OCI-LY7 (cell line): ENCODE data around the gene LRRC31. TPM values are rescaled to one million over a fixed set of nuclear protein-coding genes. Genes with fewer than 3 reads are reported as not detected.

Experiments
- BruUV-seq: library from RNA; stranded (reverse); fragments of 400-500 nt; replicated peaks from 2 replicates; lab custom pipeline; 2021; lab: Mats Ljungman, UMichigan
- CTCF ChIA-PET: fragments of 300-600 bp; sonication (Branson Sonifier 250); formaldehyde crosslinking; loops from one replicate; lab custom pipeline; 2022; ENCODE audit warnings: antibody characterized with exemption; ENCODE audit not compliant: unreplicated experiment; lab: Charles Lee
- POLR2A ChIA-PET: fragments of 300-600 bp; sonication (Branson Sonifier 250); formaldehyde crosslinking; loops from one replicate; lab custom pipeline; 2022; ENCODE audit warnings: antibody characterized with exemption; lab: Charles Lee
- DNase-seq: peaks from one replicate; pipeline ENCODE4 v3.0.0-alpha.2; 2015; ENCODE audit warnings: low spot score
- H2AFZ ChIP-seq: fragments of 200-600 bp; sonication (generic), shearing (Covaris generic); 2 replicates; pipeline ENCODE4 v1.6.1; 2014; ENCODE audit warnings: mild to moderate bottlenecking, antibody characterized with exemption, low read length, moderate library complexity
- H3K27ac ChIP-seq: fragments of 200-600 bp; sonication (generic); 2 replicates; pipeline ENCODE4 v1.5.1; 2014; ENCODE audit warnings: mixed run types, low read depth, mild to moderate bottlenecking, moderate library complexity, low read length, inconsistent platforms; ENCODE audit not compliant: poor library complexity, severe bottlenecking
- H3K36me3 ChIP-seq: fragments of 200-600 bp; sonication (generic); 2 replicates; pipeline ENCODE4 v1.6.1; 2014; ENCODE audit warnings: mild to moderate bottlenecking, antibody characterized with exemption, low read length, moderate library complexity, mixed read lengths; ENCODE audit not compliant: insufficient read depth
- H3K4me1 ChIP-seq: fragments of 200-600 bp; sonication (generic); 2 replicates; pipeline ENCODE4 v1.5.1; 2014; ENCODE audit warnings: mild to moderate bottlenecking, low read length; ENCODE audit not compliant: insufficient read depth, poor library complexity, severe bottlenecking
- H3K4me2 ChIP-seq: fragments of 200-600 bp; sonication (generic); 2 replicates; pipeline ENCODE4 v1.6.1; 2014; ENCODE audit warnings: mild to moderate bottlenecking, low read length
- H3K4me3 ChIP-seq: fragments of 200-600 bp; sonication (generic); 2 replicates; pipeline ENCODE4 v1.5.1; 2014; ENCODE audit warnings: mild to moderate bottlenecking, low read depth, low read length; ENCODE audit not compliant: poor library complexity, severe bottlenecking
- H3K79me2 ChIP-seq: fragments of 200-600 bp; sonication (generic); 2 replicates; pipeline ENCODE4 v1.6.1; 2016; ENCODE audit warnings: low read depth, mild to moderate bottlenecking, low read length, moderate library complexity, mixed read lengths; ENCODE audit not compliant: insufficient read depth
- H3K9me2 ChIP-seq: fragments of 200-600 bp; sonication (generic); 2 replicates; pipeline ENCODE4 v1.6.1; 2016; ENCODE audit warnings: mild to moderate bottlenecking, low read length, mixed read lengths; ENCODE audit not compliant: insufficient read depth
- H3K9me3 ChIP-seq: fragments of 200-600 bp; sonication (generic); 2 replicates; pipeline ENCODE4 v1.6.1; 2014; ENCODE audit warnings: mild to moderate bottlenecking, mixed run types, low read length, mixed read lengths
- H4K20me1 ChIP-seq: fragments of 200-600 bp; sonication (generic); 2 replicates; pipeline ENCODE4 v1.6.1; 2014; ENCODE audit warnings: mild to moderate bottlenecking, antibody characterized with exemption, low read length, moderate library complexity, mixed read lengths; ENCODE audit not compliant: insufficient read depth
- CTCF ChIP-seq: fragments of 200-600 bp; sonication (generic); conservative IDR thresholded peaks from 2 replicates; pipeline ENCODE4 v1.5.1; 2014; ENCODE audit warnings: mild to moderate bottlenecking, antibody characterized with exemption, low read length, moderate library complexity, mixed read lengths
- EZH2phosphoT487 ChIP-seq: fragments of 200-600 bp; sonication (generic); IDR thresholded peaks from 2 replicates; pipeline ENCODE4 v1.6.1; 2018; ENCODE audit warnings: low read depth, borderline replicate concordance, mild to moderate bottlenecking, mixed run types, antibody characterized with exemption, low read length, moderate library complexity, mixed read lengths
- intact Hi-C: fragments of 100-400 bp; cut with micrococcal nuclease; formaldehyde crosslinking; loops from one replicate; pipeline ENCODE4 v1.10.0; 2022; ENCODE audit not compliant: unreplicated experiment
- total RNA-seq, 2 experiments: library from RNA; depleted of rRNA in 1 of 2; stranded (reverse); fragments of >200 nt in 1 of 2; shearing (Covaris generic) in 1 of 2; gene quantifications; 2 replicates each; pipeline ENCODE4 v1.2.3, GENCODE V29; 2014 to 2022

LRRC31 gene
- total RNA-seq, 2 experiments from 2014 or later: not detected

DNA sequence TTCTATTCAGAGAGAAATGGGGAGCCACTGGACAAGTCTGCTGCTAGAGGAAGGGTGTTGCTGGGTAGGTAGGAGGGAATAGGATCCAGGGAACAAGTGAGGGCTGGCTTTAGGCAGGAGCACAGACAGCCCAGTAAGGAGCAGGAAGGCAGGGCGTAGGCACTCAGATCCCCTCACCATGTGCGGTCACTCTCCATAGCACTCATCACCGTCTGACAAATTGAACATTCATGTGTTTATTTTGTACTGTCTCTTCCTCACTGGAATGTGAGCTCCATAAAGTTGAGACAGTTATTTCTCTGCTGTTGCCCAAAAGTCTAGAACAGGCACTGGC lies 32.8 kb downstream of the LRRC31 start:
- ChIA-PET CTCF (no interaction called here), POLR2A (interaction anchor here (0.5 to 2.5 kb wide), 5 partner anchors 7 to 28 kb away, joined by 3 to 17 read pairs (median 5); no protein-coding TSS in a partner anchor)
- Histone ChIP-seq H3K4me2 (no peak overlapping the region), H3K9me2 (no peaks in the 10 kb centered on the region), H4K20me1 (no peaks in the 10 kb centered on the region), H3K79me2 (no peaks in the 10 kb centered on the region), H3K27ac (no peak overlapping the region), H3K4me3 (no peak overlapping the region), H2AFZ (peak overlapping the region; percentile 96), H3K9me3 (no peaks in the 10 kb centered on the region), H3K4me1 (peaks cover 41% of the 10 kb centered on the region), H3K36me3 (no peaks in the 10 kb centered on the region)
- BruUV-seq: no TSS peak
- intact Hi-C loops: loop anchor here (2.0 kb wide), 1 partner anchor 24 kb away; the partner anchor contains the start of genes LRRC34 and LRRIQ4
- no peak for DNase-seq
- TF ChIP-seq CTCF (no peak), EZH2phosphoT487 (no peak)

GRCh38 chr3:169836078-169836941 lies 33.4 kb downstream of the LRRC31 start:
- ChIA-PET POLR2A (interaction anchor here (0.5 to 2.5 kb wide), 11 partner anchors 8 to 531 kb away, joined by 3 to 17 read pairs (median 4); no protein-coding TSS in a partner anchor), CTCF (interaction anchor here (1.3 kb wide), 1 partner anchor 22 kb away, joined by 3 read pairs; no protein-coding TSS in a partner anchor)
- DNase-seq: peak; percentile 70
- no peak overlapping the region for H3K4me3 ChIP-seq
- peak overlapping the region; percentile 96 for H2AFZ ChIP-seq
- intact Hi-C loops: loop anchor here (2.0 kb wide), 1 partner anchor 24 kb away; the partner anchor contains the start of genes LRRC34 and LRRIQ4
- peaks cover 38% of the 10 kb centered on the region for H3K4me1 ChIP-seq
- H3K9me2 ChIP-seq: no peaks in the 10 kb centered on the region
- H3K79me2 ChIP-seq: no peaks in the 10 kb centered on the region
- H3K36me3 ChIP-seq: no peaks in the 10 kb centered on the region
- no peaks in the 10 kb centered on the region for H3K9me3 ChIP-seq
- H3K27ac ChIP-seq: peak overlapping the region; percentile 63
- H4K20me1 ChIP-seq: no peaks in the 10 kb centered on the region
- no TSS peak for BruUV-seq
- peak overlapping the region; percentile 48 for H3K4me2 ChIP-seq
- TF ChIP-seq EZH2phosphoT487 (no peak), CTCF (no peak)
